GM10266 (cell line): ENCODE measurements around the gene HTRA3.

Source experiments
- DNase-seq: peaks from one replicate; pipeline ENCODE4 v3.0.0; 2012; ENCODE audit errors: extremely low spot score
- CTCF ChIP-seq: IDR thresholded peaks from 2 replicates; pipeline ENCODE4 v1.5.1; 2012; ENCODE audit warnings: mild to moderate bottlenecking, low read depth; ENCODE audit not compliant: control insufficient read depth, insufficient read depth; ENCODE audit errors: missing control alignments

HTRA3 gene

GRCh38 chr4:8321771-8322170 lies 52.2 kb downstream of the HTRA3 start:
- DNase-seq: no peak
- no peak for TF ChIP-seq CTCF

- DNase-seq: no peak
Measured at GRCh38 chr4:8322794-8323704, 53.5 kb downstream of the HTRA3 start.

GRCh38 chr4:8323947-8324555 lies 54.5 kb downstream of the HTRA3 start:
- TF ChIP-seq CTCF: no peak
- no peak for DNase-seq

More at GRCh38 chr4:8322794-8323704, 53.5 kb downstream of the HTRA3 start:
- no peak for TF ChIP-seq CTCF

- DNase-seq: no peak
- no peak for TF ChIP-seq CTCF
Measured at GRCh38 chr4:8324640-8325239, 55.2 kb downstream of the HTRA3 start.

GRCh38 chr4:8325291-8325973 lies 55.9 kb downstream of the HTRA3 start:
- DNase-seq: no peak
- TF ChIP-seq CTCF: no peak

GRCh38 chr4:8326206-8326605 lies 56.7 kb downstream of the HTRA3 start:
- DNase-seq: no peak
- no peak for TF ChIP-seq CTCF
